Pancreas (tissue), 10 donors: ENCODE results near the gene GABARAP. TPM values are rescaled to one million over a fixed set of nuclear protein-coding genes. Genes with fewer than 3 reads are reported as not detected.

Experiments
- ATAC-seq, 4 donors: fragments of 200-7000 bp; cut with Tn5 transposase; one replicate each; pipeline versions ENCODE4 v1.8.0 to v1.9.1; 2020; ENCODE audit warnings: mild to moderate bottlenecking in 4 of 4, moderate library complexity in 4 of 4
- DNase-seq, 6 donors: peaks; one replicate each; pipeline ENCODE4 v3.0.0-alpha.2; 2020
- FAIRE-seq: peaks from 2 replicates; lab custom pipeline; 2012; peaks lifted over from hg19 to GRCh38; lab: Jason Lieb, UNC
- H3K27ac ChIP-seq, 4 donors: fragments of 200-600 bp; sonication (generic); 1 replicate in 3 of 4; 2 replicates in 1 of 4; pipeline versions ENCODE4 v1.5.0 to v1.8.0; 2020
- H3K27me3 ChIP-seq, 4 donors: fragments of 200-600 bp; one replicate each; pipeline ENCODE4 v1.8.0; 2021
- H3K36me3 ChIP-seq, 3 donors: fragments of 200-600 bp; sonication (generic) in 1 of 3; one replicate each; pipeline versions ENCODE4 v1.5.0 to v1.8.0; 2020 to 2021
- H3K4me1 ChIP-seq, 3 donors: fragments of 200-600 bp; one replicate each; pipeline ENCODE4 v1.8.0; 2021
- H3K4me3 ChIP-seq, 4 donors: fragments of 200-600 bp; sonication (generic) in 2 of 4; one replicate each; pipeline versions ENCODE4 v1.5.0 to v1.8.0; 2020 to 2021
- H3K9me3 ChIP-seq, 4 donors: fragments of 200-600 bp; one replicate each; pipeline ENCODE4 v1.8.0; 2021
- CTCF ChIP-seq, 4 donors: fragments of 200-600 bp; sonication (generic) in 3 of 4; IDR thresholded peaks; one replicate each; pipeline versions ENCODE4 v1.5.0 to v1.8.0; 2021; ENCODE audit warnings: antibody characterized with exemption in 4 of 4
- WGBS, 2 donors: extraction: QIAGEN DNeasy Blood & Tissue Kit; methylation state at CpG; one replicate each; pipeline ENCODE4 v1.1.7; 2013; 5-methylcytosine and 5-hydroxymethylcytosine counted together
- intact Hi-C, 3 donors: fragments of 100-400 bp; cut with DNase I; formaldehyde crosslinking; loops; one replicate each; pipeline versions ENCODE4 v1.11.1 to v1.14.2; 2022
- polyA plus RNA-seq, 2 donors: library from polyadenylated mRNA; stranded (reverse); fragments of 200-250 nt; gene quantifications; one replicate each; pipeline ENCODE4 v1.2.3, GENCODE V29; 2013
- total RNA-seq, 6 donors: library from RNA; stranded (reverse); fragmentation: NEBNext Ultra II Directional in 4 of 6; extraction: Animal tissue kit (Norgen Biotek cat#: 25700) in 4 of 6; gene quantifications; one replicate each; pipeline versions ENCODE4 v1.2.1 to v1.2.4, GENCODE V29; 2021 to 2023
- donor health status: healthy with polysubstance abuse.
- donor health status: DM: no; HTN: no; CAD: no; lungs with moderate emphysema.
- donor health status: DM: no; HTN: no; CAD: no.
- donor health status: control.
- donor health status: control.
- donor health status: Bipolar disorder and iron deficiency.
- donor health status: DM: yes; HTN: yes; CAD: no.
- donor health status: DM: no; HTN: no; CAD: no.
- donor health status: DM: no; HTN: no; CAD: no.
- donor health status: DM: yes; HTN: yes; CAD: no.

Gene GABARAP
- total and polyA plus RNA-seq, 8 donors, result 231 to 639 (median 312) TPM

GRCh38 chr17:7281953-7282751 lies 39.9 kb upstream of the GABARAP start:
- WGBS, 2 donors, result 12 to 17% methylated on average over 43 of the region's 43 CpGs
- peak overlapping the region in 2 of 4 donors; percentile 35 to 48 for H3K4me3 ChIP-seq
- ATAC-seq (no peak), FAIRE-seq (no peak), DNase-seq (peak in 2 of 6 donors; percentile 40 to 63)
- intact Hi-C loops, result no loop called here
- no peak for TF ChIP-seq CTCF (IDR thresholded peaks at IDR 0.05)
- no peak overlapping the region for H3K27ac ChIP-seq
- H3K4me1 ChIP-seq, result peaks cover 5 to 14% (median 9%) of the 10 kb centered on the region in 3 donors
- no peaks in the 10 kb centered on the region for H3K9me3 ChIP-seq
- no peaks in the 10 kb centered on the region for H3K36me3 ChIP-seq
- no peaks in the 10 kb centered on the region for H3K27me3 ChIP-seq

- DNase-seq, result peak; percentile 90 to 98 (median 96)
- H3K9me3 ChIP-seq, result no peaks in the 10 kb centered on the region
- H3K4me3 ChIP-seq, result peak within 1 kb of the TSS; percentile 16 to 48 (median 32)
- ATAC-seq, result peak; percentile 88 to 95 (median 92)
- H3K36me3 ChIP-seq, result no peaks in the 10 kb centered on the region
- no peak for TF ChIP-seq CTCF (IDR thresholded peaks at IDR 0.05)
- intact Hi-C loops, result no loop called here
- H3K27ac ChIP-seq, result peak within 1 kb of the TSS; percentile 15 to 54 (median 32)
- peak; percentile 81 for FAIRE-seq
- H3K27me3 ChIP-seq, result no peaks in the 10 kb centered on the region
- peaks cover 5 to 14% (median 9%) of the 10 kb centered on the region in 3 donors for H3K4me1 ChIP-seq
- 0% methylated on average over 67 to 71 of the region's 71 CpGs for WGBS, 2 donors
Measured at GRCh38 chr17:7281074-7281952, 39.1 kb upstream of the GABARAP start, which contains the start of gene SLC2A4. Gene SLC2A4 (plus strand): TSS chr17:7281718. CDS start chr17:7281935, 217 bp downstream.

GRCh38 chr17:7280519-7281073 lies 38.3 kb upstream of the GABARAP start:
- H3K4me1 ChIP-seq, result peaks cover 5 to 14% (median 9%) of the 10 kb centered on the region in 3 donors
- peak; percentile 87 to 92 (median 89) for ATAC-seq
- WGBS, 2 donors, result 0 to 1% methylated on average over 29 of the region's 29 CpGs
- intact Hi-C loops, result no loop called here
- peak; percentile 70 to 92 (median 86) for DNase-seq
- peak overlapping the region; percentile 15 to 54 (median 32) for H3K27ac ChIP-seq
- peak; percentile 73 to 91 (median 85) for TF ChIP-seq CTCF (IDR thresholded peaks at IDR 0.05)
- peak overlapping the region in 2 of 4 donors; percentile 35 to 48 for H3K4me3 ChIP-seq
- FAIRE-seq, result no peak
- no peaks in the 10 kb centered on the region for H3K27me3 ChIP-seq
- no peaks in the 10 kb centered on the region for H3K36me3 ChIP-seq
- no peaks in the 10 kb centered on the region for H3K9me3 ChIP-seq

- no peak for DNase-seq
Measured at GRCh38 chr17:7279448-7279847, 37.2 kb upstream of the GABARAP start.

More at GRCh38 chr17:7279448-7279847, 37.2 kb upstream of the GABARAP start:
- TF ChIP-seq CTCF (IDR thresholded peaks at IDR 0.05), result no peak
- ATAC-seq (no peak), FAIRE-seq (no peak)
- H3K27me3 ChIP-seq, result no peaks in the 10 kb centered on the region
- no peaks in the 10 kb centered on the region for H3K9me3 ChIP-seq
- peaks cover 5 to 14% (median 9%) of the 10 kb centered on the region in 3 donors for H3K4me1 ChIP-seq
- 76 to 80% methylated on average over 8 of the region's 8 CpGs for WGBS, 2 donors
- no peaks in the 10 kb centered on the region for H3K36me3 ChIP-seq
- no peak overlapping the region for H3K27ac ChIP-seq
- no peak overlapping the region for H3K4me3 ChIP-seq
- intact Hi-C loops, result loop anchor here in 1 of 3 donors (5.0 kb wide), 1 partner anchor 68 kb away; no protein-coding TSS in a partner anchor
